Midbrain (tissue), 1 donor: Measurements from ENCODE around the gene HCRTR1.

ENCODE experiments used
- DNase-seq: peaks from one replicate; lab custom pipeline; 2025; lab: John Stamatoyannopoulos, UW

Gene HCRTR1

DNA sequence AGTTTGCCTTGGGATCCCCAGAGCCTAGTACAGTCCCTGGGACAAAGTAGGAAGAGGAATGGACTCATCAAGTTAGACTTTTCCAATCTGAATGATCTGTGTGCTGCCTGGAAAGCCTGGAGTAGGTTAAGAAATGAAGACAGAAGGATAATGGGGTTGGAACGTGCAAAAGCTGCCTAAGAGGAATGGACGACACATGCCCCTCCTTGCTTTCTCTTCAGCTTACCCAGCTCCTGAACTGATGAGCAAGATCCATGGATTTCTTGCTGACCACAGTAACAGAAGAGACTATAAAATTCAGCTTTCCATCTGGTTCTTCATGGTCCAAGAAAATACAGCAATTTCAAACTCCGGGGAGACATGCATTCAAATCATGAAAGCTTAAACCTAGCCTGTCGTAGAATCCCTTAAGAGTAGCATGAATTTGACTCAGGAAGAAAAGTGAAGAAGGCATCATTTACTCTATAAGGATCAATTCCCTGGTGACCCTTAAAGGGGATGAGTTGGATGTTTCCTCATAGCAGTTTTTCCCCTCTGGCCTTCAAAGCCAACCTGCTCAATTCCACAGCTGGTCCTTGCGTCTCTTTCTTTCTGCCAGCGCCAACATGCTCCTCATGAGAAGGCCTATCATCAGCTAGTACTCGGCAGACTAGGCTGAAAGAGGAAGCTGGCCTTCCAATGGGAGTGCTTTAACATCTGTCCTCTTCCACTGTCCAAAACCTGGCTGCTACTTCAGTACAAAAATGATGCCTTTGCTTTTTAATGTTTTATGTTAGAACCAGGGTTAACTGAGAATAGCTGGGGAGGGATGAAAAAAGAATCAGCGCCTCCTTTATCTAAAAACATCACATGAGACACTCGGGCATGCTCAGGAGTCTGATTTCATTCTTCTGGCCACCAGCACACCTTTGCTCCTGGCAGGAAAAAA lies 32.9 kb downstream of the HCRTR1 start:
- DNase-seq, result no peak

DNA sequence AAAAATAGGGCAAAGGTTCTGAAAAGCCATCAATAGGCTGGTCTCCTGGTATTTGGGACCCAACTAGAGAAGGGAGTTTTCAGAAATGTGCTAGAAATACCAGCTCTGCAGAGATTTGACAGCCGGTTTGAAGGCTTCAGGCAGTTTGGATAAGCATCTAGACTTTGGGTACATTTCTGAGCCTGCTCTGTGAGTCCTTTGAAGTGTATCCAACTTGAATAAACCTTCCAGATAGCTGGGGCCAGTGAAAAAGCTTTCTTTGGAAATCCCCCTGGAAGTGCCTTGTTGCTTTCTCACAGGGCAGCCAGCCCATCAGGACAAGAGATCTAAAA lies 33.6 kb downstream of the HCRTR1 start:
- no peak for DNase-seq

- DNase-seq, result no peak
Observed at GRCh38 chr1:31651766-31652165, 34.3 kb downstream of the HCRTR1 start.

GRCh38 chr1:31652891-31653499 lies 35.5 kb downstream of the HCRTR1 start:
- no peak for DNase-seq

- DNase-seq, result no peak
Observed at GRCh38 chr1:31653717-31654473, 36.4 kb downstream of the HCRTR1 start.

- no peak for DNase-seq
Observed at GRCh38 chr1:31654474-31654776, 36.9 kb downstream of the HCRTR1 start.

GRCh38 chr1:31655104-31655503 lies 37.6 kb downstream of the HCRTR1 start:
- no peak for DNase-seq

- DNase-seq, result no peak
Observed at GRCh38 chr1:31655756-31656155, 38.3 kb downstream of the HCRTR1 start.

DNA sequence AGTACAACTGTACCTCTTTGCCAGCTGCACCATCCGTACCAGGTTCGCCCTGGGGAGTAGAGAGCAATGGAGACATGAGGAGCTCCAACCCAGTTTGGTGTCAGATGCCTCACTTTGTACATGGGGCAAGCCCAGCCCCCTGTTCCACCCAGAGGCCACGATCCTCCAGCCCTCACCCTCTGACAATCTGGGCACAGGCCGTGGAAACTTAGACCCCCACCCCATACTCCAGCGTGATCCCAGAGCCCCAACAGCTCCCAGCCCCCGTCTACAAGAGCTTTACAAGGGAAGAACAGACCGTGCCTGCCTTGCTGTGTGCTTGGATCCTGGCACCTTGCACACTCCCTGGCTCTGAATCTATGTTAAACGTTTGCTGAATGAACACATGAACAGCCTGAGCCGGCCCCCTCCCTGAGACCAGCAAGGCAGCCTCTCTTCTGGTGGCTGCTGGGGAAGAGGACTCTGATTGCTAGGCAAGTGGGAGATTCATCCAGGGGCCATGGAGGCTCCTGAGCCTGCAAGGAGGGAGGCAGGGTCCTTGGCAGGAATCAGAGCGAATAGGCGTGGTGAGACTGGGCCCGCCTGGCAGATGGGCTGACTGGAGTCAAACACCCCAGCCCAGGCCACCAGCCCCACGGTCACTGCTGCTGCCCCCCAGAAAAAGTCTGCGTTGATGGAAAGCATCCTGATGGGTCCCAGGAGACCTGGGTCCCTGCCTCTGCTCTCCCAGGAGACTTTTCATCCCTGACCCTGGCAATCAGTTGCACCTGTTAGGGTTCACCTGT lies 39.7 kb downstream of the HCRTR1 start:
- no peak for DNase-seq

DNA sequence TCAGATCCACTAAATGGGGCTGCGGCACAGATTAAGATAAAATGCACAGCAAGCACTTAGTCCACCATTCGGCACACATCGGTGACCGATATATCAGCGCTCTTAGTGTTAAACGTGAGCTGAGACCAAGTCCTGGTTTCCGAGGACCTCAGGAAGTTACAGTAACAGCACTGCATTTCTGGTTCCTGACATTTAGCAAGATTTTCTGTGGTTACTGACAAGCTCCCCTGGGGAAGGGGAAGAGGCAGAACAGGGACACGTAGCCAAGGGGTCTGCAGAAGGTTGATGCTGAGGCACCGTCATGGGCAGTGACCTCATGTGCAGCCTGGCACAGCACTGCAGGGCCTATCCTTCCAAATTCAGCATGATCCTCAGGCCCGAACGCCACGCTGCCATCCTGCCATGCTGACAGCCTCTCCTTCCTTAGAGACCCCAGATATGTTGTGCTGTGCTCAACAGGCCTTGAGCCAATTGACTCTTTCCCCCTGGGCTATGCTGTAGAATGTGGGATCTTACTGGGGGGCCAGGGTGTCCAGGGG lies 40.6 kb downstream of the HCRTR1 start:
- DNase-seq, result no peak

DNA sequence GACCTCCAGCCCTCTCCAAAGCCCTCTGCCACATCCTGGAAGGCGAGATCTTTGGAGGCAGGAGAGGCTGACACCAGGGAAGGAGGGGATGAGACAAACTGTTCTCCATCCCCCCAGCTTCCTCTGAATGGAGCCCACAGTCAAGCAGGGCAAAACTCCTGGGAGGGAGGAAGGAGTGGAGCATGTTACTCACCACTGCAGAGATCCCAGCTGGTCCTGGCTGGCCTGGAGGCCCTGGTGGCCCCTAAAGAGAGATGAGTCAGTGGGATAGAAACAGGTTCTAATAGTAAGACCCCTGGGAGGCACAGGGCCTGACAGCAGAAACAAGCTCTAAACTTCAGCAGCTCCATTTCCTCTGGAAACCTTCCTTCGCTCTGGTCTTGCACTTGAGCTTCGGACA lies 41.2 kb downstream of the HCRTR1 start:
- DNase-seq, result no peak

DNA sequence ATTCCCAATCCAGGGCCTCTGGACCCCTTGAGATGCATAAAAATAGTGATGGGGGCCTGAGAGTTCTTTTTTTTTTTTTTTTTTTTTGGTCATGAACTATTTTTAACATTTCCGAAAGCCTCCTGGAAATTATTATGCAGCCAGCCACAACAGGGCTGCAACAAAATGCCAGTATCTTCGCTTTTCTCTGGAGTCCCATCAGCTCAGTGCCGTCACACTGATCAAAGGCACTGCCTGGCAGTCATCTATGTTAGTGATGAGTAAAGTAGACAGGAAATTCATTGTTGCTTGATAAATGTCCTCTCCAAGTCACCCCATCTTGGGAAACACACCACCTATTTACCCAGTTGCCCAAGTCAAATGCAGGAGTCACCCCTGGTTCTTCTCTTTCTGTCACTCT lies 42.4 kb downstream of the HCRTR1 start:
- no peak for DNase-seq

DNA sequence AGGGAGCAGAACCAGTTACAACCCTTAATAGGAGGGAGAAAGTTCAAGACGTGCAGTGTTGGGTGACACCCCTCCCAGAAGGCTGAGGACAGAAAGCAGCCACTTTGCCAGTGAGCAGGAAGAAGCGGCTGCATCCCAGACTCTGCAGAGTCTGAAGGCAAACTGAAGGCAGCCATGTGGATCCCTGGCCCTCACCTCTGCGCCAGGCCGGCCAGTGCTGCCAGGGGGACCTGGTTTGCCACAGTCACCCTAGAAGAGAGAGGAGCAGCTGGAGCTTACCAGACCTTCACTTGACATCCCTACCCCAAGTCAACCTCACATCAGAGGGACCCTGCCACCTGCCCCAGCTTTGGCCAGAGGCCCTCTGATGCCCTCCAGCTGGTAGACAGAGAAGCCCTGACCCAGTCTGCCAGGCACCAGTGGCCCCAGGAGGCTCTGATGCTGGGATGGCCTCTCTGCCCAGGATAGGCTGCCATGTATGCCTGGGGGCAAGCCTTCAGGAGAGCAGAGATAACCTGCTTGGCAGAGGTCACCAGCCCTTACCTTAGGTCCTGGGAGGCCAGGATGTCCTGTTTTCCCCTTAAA lies 43.5 kb downstream of the HCRTR1 start:
- DNase-seq, result no peak

GRCh38 chr1:31661856-31662255 lies 44.4 kb downstream of the HCRTR1 start:
- DNase-seq, result no peak

GRCh38 chr1:31662463-31662862 lies 45.0 kb downstream of the HCRTR1 start:
- DNase-seq, result no peak

GRCh38 chr1:31663622-31664452 lies 46.3 kb downstream of the HCRTR1 start:
- DNase-seq, result peak; percentile 42

DNA sequence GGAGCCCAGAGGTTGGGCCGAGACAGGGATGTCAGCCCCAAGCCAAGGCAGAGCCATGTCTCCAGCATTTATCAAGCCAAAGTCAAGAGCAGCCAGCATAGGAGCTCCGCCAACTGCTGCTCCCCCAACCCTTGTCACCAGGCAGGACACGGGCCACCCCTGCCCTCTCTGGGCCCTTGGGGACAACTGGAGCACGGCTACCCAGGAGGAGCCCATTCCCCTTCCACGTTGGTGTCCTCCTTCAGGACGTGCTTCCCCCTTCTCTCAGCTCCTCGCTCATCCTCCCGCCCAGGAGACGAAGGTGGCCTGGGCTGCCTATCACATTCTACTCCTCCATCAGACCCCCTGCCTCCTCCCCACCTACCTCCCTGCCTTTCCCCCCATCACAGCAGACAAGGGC lies 47.0 kb downstream of the HCRTR1 start:
- DNase-seq, result no peak

DNA sequence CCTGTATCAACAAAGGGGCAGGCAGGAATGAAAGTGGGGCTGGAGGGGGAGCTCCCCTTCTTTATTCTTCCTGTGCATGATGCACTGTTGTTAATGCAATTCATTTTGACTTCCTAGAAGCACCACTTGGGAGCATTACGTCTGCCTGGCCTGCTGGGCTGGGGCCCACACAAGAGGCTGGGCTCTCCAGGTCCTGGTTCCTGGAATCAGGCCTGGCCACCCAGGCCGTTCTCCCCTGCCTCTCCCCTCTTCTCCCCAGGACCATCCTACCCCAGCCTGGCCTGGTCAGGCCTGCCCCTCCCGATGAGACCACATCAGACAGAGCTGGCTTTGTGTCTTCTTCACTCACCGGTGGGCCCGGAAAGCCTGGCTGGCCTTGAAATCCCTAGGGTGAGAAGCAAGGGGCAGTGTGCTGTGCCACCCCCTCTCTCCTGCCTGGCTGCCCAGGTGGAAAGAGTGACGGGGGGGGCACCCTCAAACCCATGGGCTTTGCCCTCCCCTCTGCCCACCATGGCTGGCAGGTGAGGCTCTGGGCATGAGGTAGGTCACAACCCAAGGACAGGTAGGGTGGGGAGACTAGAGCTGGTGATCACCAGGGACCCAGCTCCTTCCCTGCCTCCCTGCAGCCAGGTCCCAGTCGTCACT lies 47.9 kb downstream of the HCRTR1 start:
- no peak for DNase-seq

GRCh38 chr1:31666263-31666963 lies 48.9 kb downstream of the HCRTR1 start:
- DNase-seq, result no peak
